ENCODE results near the gene IFFO2. TPM values are rescaled to one million over a fixed set of nuclear protein-coding genes. Genes with fewer than 3 reads are reported as not detected.
A peak's percentile ranks its signal among the peaks of the same experiment; 100 is the strongest.

IFFO2 gene
- total RNA-seq (2022) (6.6 and 13.0 TPM in 2 replicates), Bru-seq, nascent RNA (percentile 48 among the genes with signal in this experiment), BruChase-seq, experiment 1, labeled RNA remaining after a 6-hour chase (percentile 48 among the genes with signal in this experiment), BruChase-seq, experiment 2, labeled RNA remaining after a 2-hour chase (percentile 64 among the genes with signal in this experiment)
- long read RNA-seq, partial matches to known transcripts: 1 of 2 reads
- long read RNA-seq, other reads (novel, unspliced or antisense): 1 of 2 reads

DNA sequence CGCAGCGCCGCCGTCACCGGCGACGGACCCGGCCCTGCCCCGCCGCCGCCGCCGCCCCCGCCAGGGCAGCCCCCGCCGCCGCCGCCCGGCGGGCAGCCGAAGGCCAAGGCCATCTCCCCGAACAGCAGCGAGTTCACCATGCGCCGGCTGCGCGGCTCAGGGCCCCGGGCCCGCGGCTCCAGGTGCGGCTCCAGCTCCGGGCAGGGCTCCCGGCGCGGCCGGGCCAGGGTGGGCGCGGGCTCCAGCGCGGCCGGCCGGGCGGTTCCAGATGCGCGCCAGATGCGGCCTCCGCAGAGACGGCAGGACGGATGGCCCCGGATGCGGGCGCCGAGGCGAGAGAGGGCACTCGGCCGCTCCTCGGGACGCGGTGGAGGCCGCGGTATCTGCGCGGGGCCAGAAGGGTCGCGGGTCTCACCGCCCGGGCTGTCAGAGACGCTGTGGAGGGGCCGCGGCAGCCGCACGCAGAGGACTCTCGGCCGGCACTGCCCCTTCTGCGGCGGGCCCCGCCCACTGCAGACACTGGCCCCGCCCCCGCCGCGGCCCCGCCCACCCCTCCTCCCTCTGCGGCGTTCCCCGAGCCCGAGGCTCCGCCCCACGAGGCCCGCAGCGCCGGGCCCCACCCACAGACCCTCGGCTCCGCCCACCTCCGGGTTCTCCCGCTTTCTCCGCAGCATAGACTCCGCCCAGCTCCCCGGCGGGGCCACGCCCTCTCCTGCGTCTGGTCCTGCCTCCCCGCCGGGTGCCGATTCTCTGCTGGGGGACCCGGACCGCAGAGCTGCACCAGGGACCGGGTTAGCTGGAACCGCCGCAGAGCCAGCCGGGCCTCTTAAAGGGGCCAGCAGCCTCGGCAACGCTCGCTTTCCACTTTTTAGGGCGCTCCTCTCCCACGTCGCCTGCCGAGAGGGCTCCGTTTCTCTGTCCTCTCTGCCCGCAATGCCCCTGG is at the start of gene IFFO2:
TSS of gene IFFO2 (minus strand) at position 484 of the 943 bp plus-strand sequence. CDS start at position 140, 344 bp downstream.
- H3K9me3 Mint-ChIP-seq (ENCODE audit: low read depth, unreplicated experiment): no peaks in the 10 kb centered on the region
- peaks cover 12% of the 10 kb centered on the region for H3K27me3 Mint-ChIP-seq (ENCODE audit: unreplicated experiment)
- intact Hi-C loops (cut with micrococcal nuclease; ENCODE audit: unreplicated experiment): loop anchor here (5.0 to 10.0 kb wide), 2 partner anchors 52 to 56 kb away; partner anchors contain the start of gene ALDH4A1
- TF ChIP-seq, protein P1, sequence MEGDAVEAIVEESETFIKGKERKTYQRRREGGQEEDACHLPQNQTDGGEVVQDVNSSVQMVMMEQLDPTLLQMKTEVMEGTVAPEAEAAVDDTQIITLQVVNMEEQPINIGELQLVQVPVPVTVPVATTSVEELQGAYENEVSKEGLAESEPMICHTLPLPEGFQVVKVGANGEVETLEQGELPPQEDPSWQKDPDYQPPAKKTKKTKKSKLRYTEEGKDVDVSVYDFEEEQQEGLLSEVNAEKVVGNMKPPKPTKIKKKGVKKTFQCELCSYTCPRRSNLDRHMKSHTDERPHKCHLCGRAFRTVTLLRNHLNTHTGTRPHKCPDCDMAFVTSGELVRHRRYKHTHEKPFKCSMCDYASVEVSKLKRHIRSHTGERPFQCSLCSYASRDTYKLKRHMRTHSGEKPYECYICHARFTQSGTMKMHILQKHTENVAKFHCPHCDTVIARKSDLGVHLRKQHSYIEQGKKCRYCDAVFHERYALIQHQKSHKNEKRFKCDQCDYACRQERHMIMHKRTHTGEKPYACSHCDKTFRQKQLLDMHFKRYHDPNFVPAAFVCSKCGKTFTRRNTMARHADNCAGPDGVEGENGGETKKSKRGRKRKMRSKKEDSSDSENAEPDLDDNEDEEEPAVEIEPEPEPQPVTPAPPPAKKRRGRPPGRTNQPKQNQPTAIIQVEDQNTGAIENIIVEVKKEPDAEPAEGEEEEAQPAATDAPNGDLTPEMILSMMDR (IDR thresholded peaks at IDR 0.05; ENCODE audit: unreplicated experiment): no peak
- peak within 1 kb of the TSS; percentile 77 for H3K4me3 Mint-ChIP-seq (ENCODE audit: low read depth, unreplicated experiment)
- DNase-seq: peak; percentile 98
- H3K4me1 Mint-ChIP-seq (ENCODE audit: low read depth, unreplicated experiment): peaks cover 31% of the 10 kb centered on the region
- peaks cover 18% of the 10 kb centered on the region for H3K36me3 Mint-ChIP-seq (ENCODE audit: insufficient read depth, unreplicated experiment)
- CTCF ChIA-PET: interaction anchor here (0.6 to 1.3 kb wide), 4 partner anchors 20 to 111 kb away, joined by 3 to 5 read pairs (median 4); no protein-coding TSS in a partner anchor
- H3K27ac Mint-ChIP-seq (ENCODE audit: unreplicated experiment): peak within 1 kb of the TSS; percentile 79
- BruUV-seq (replicated peaks): no TSS peak

DNA sequence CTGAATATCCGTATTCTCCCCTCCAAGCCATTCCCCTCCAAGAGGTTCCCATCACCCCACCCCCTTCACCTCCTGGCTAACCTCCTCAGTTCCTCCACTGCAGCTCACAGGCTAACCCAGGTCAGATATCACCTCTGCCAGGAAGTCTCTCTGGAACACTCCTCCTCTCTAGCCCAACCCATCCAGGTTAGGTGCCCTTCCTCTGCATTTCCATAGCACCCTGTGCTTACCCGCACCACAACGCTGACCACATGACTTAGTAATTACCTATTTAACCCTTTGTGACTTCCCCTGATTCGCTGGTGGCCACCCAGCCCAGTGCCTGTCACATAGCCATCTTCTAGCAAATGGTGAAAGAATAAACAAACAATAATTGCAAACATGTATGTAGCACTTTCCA is 49.5 kb upstream of the IFFO2 start:
- CTCF ChIA-PET: no interaction called here
- no TSS peak for BruUV-seq (replicated peaks)
- Mint-ChIP-seq H3K27me3 (ENCODE audit: unreplicated experiment) (no peaks in the 10 kb centered on the region), H3K9me3 (ENCODE audit: low read depth, unreplicated experiment) (peaks cover 12% of the 10 kb centered on the region), H3K27ac (ENCODE audit: unreplicated experiment) (no peak overlapping the region), H3K36me3 (ENCODE audit: insufficient read depth, unreplicated experiment) (peaks cover 16% of the 10 kb centered on the region), H3K4me1 (ENCODE audit: low read depth, unreplicated experiment) (peaks cover 39% of the 10 kb centered on the region), H3K4me3 (ENCODE audit: low read depth, unreplicated experiment) (no peak overlapping the region)
- TF ChIP-seq, protein P1 (IDR thresholded peaks at IDR 0.05; ENCODE audit: unreplicated experiment): no peak
- intact Hi-C loops (cut with micrococcal nuclease; ENCODE audit: unreplicated experiment): no loop called here
- peak; percentile 26 for DNase-seq

DNA sequence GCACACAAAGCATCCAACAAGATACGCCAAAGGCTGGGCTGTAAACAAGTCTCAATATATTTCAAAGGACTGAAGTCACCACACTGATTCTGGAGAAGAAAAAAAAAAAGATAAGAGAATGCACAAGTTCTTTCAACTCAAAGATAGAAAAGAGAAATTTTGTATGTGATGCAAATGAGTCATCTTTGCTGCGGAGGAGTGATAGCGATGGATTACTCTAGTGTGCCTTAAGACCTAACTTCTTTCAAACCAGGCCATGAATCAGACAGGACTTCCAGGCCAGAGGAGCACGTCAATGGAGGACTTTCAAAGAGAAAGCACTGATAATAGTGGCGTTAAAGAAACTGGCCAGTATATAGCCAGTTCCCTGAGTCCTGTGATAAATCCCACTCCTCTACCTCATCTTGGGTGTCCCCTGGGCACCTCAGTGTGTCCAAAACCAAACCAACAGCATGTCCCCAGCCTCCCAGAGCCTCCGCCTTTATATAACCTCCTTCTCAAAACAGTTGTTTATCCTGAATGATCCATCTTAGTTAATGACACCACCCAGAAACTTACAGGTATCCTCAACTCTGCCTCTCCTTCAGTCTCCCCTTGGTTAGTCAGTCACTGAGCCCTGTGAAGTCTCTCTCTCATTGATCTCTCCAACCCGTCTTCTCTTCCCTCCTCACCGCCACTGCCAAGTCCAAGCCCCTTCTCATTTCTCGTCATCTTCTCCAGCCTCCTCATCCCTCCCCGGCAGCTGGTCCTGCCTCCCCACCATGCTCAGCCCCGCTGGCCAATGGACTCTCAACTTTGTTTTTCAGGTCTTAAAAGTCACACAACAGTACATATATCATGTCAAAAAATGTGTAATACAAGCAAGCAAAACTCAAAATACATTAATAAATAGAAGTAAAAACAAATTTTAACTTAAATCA is 47.2 kb upstream of the IFFO2 start:
- Mint-ChIP-seq H3K27ac (ENCODE audit: unreplicated experiment) (no peak overlapping the region), H3K36me3 (ENCODE audit: insufficient read depth, unreplicated experiment) (no peaks in the 10 kb centered on the region), H3K4me1 (ENCODE audit: low read depth, unreplicated experiment) (peaks cover 19% of the 10 kb centered on the region), H3K4me3 (ENCODE audit: low read depth, unreplicated experiment) (no peak overlapping the region), H3K27me3 (ENCODE audit: unreplicated experiment) (no peaks in the 10 kb centered on the region), H3K9me3 (ENCODE audit: low read depth, unreplicated experiment) (peaks cover 17% of the 10 kb centered on the region)
- intact Hi-C loops (cut with micrococcal nuclease; ENCODE audit: unreplicated experiment): no loop called here
- no peak for DNase-seq
- TF ChIP-seq, protein P1 (IDR thresholded peaks at IDR 0.05; ENCODE audit: unreplicated experiment): no peak
- BruUV-seq (replicated peaks): no TSS peak
- CTCF ChIA-PET: no interaction called here

DNA sequence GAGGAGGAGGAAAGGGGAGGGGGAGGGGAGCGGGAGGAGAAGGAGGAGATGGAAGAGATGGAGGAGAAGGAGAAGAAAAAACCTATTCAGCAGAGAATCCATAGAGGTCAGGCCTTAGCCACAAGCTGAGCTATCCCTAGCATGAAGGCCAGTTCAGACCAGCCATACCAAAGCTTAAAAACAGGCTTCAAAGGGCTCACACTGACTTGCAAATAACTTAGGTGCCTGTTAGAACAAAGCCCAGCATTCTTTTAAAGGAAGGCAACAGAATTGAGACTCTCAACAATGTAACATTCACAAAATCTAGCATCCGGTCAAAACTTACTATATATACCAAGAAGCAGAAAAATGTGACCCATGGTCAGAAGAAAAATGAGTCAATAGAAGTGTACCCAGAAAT is 43.6 kb upstream of the IFFO2 start:
- CTCF ChIA-PET: no interaction called here
- H3K4me1 Mint-ChIP-seq (ENCODE audit: low read depth, unreplicated experiment): no peaks in the 10 kb centered on the region
- intact Hi-C loops (cut with micrococcal nuclease; ENCODE audit: unreplicated experiment): no loop called here
- no peaks in the 10 kb centered on the region for H3K36me3 Mint-ChIP-seq (ENCODE audit: insufficient read depth, unreplicated experiment)
- H3K4me3 Mint-ChIP-seq (ENCODE audit: low read depth, unreplicated experiment): no peak overlapping the region
- DNase-seq: no peak
- no TSS peak for BruUV-seq (replicated peaks)
- TF ChIP-seq, protein P1 (IDR thresholded peaks at IDR 0.05; ENCODE audit: unreplicated experiment): no peak
- no peak overlapping the region for H3K27ac Mint-ChIP-seq (ENCODE audit: unreplicated experiment)
- H3K27me3 Mint-ChIP-seq (ENCODE audit: unreplicated experiment): no peaks in the 10 kb centered on the region
- peaks cover 17% of the 10 kb centered on the region for H3K9me3 Mint-ChIP-seq (ENCODE audit: low read depth, unreplicated experiment)

All from Calu3 (cell line).